Astrocyte of the hippocampus (primary cell): ENCODE measurements around the gene UPF1.
A peak's percentile ranks its signal among the peaks of the same experiment; 100 is the strongest.

Source experiments
- DNase-seq: peaks from one replicate; pipeline ENCODE4 v3.0.0; 2011; ENCODE audit warnings: low read depth, low spot score

UPF1 gene

DNA sequence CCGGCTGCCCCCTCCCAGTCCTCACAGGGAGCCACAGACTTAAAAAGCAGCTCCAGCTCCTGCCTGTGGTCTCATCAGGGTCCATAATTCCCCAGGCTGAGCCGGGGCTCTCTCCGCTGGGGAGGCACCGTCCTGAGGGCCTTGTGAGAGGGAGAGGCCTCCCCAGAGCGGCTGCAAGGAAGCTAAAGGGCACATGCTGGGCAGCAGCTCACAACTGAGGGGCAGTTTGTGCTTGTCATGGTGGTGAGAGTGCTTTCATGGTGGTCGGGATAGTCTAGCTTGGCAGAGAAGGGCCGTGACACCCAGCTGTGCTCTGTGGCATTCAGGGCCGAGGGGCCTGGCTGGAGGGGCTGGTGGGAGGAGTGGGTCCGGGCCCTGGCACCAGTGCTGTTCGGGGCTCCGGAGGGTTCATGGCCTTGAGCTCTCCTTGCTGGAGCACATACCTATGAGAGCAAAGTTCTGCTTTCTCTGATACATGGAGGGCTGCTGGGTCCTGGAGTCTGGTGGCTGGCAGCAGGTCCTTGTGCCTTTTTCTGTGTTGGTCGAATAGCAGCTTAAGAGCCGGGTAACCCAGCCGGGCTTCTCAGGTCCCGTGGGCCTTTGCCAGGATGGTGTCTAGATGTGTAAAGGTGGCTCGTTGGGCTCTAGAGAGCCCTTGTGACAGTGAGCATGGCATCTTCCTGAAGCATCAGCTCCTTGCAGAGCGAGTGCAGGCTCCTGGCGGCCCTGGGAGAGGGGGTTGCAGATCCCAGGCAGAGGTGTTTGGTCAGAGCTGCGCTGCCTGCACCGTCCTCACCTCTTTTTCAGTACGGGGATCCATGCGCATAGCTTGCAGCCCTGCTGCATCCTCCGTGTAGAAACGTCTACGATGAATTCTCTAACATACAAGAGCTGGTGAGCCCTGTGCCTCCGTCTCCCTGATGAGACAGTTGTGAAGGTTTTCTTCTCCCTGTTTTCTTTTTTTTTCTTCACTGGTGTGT, 8.8 kb downstream of the UPF1 start:
- no peak for DNase-seq

DNA sequence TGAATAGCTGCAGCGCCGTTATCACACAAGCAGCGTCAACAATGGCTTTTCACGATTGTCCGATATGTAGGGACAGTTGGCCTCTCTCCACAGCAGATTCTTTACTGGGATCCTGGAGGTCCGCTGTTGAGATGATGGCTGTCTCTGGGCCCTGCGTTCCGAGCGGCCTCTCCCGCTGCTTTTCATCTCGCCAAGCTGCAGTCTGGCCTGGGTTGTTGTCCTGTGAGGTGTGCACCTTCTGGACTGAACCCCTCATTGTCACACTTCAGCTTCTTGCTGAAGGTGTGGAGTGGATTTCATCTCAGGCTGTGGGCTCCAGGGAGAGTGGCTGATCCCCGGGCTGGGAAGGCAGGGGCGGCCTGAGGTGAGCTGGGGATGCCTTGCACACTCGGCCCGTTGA, 9.6 kb downstream of the UPF1 start:
- DNase-seq, result no peak

DNA sequence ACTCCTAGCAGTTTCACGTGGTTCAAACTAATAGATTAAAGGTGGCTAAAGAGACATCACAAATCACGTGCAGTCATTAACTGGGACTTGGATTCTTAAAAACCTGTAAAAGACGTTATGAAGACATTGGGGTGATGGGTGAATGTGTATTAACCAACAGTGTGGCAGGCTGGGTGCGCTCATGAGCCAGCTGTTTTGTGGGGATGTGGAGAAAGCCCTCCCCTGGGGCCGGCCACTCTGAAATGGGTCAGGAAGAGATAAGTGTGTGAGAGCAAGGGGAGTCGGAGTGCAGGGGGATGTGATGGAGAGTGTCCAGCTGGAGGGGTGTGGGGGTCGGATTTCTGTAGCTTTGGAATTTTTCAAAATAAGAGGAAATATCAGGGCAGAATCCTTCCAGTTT, 10.4 kb downstream of the UPF1 start:
- DNase-seq, result no peak

DNA sequence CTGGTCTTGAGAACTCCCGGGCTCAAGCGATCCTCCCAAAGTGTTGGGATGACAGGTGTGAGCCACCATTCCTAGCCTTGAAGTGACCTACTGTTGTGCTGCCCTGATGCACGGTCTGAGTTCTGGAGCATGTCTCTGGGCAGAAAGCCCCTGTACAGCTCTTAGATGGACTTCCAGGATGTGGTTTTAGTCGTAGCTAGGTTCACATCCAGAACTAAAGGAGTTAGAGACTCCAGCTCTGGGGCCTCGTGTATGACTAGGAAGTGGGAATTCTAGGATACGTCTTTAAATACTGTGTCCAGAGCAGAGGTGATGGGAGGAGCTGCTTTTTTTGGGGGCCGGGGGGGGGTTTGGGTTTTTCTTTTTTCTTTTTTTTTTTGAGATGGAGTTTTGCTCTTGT, 12.2 kb downstream of the UPF1 start:
- no peak for DNase-seq

DNA sequence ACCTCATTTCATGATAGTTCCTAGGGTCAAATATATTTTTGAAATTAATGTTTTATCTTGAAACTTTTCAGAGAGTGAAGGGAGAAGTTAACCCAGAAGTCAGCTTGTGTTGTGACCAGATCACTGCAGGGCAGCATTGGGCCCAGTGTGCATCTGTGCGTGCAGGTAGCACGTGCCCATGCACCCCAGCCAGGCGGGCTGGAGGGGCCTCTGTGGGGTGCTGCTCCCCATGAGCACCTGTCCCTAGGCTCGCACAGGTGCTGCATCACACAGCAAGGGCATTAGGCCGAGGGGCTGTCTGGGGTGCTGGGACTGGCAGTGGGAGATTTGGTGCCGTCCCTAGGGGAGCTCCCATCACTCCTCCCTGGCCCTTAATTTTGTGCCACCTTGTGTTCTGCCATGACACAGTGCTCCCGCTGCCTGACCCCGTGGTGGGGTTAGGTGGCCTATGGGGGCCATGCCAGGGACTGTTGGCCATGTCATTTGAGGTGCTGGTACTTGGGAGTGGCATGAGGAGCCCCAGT, 13.1 kb downstream of the UPF1 start:
- no peak for DNase-seq

DNA sequence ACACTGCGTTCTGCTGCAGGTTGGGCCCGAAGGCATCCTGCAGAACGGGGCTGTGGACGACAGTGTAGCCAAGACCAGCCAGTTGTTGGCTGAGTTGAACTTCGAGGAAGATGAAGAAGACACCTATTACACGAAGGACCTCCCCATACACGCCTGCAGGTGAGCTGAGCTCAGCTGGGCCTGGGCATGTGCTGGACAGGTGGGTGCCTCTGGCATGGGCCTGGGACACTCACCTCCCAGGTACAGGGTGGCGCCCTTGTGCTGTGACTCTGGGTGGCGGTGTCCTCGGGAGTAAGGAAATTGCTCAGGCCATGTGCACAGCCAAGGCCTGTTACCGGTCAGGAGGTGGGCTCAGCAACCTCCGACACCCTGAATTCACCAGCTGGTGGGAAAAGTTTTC, 14.2 kb downstream of the UPF1 start:
- DNase-seq, result no peak

DNA sequence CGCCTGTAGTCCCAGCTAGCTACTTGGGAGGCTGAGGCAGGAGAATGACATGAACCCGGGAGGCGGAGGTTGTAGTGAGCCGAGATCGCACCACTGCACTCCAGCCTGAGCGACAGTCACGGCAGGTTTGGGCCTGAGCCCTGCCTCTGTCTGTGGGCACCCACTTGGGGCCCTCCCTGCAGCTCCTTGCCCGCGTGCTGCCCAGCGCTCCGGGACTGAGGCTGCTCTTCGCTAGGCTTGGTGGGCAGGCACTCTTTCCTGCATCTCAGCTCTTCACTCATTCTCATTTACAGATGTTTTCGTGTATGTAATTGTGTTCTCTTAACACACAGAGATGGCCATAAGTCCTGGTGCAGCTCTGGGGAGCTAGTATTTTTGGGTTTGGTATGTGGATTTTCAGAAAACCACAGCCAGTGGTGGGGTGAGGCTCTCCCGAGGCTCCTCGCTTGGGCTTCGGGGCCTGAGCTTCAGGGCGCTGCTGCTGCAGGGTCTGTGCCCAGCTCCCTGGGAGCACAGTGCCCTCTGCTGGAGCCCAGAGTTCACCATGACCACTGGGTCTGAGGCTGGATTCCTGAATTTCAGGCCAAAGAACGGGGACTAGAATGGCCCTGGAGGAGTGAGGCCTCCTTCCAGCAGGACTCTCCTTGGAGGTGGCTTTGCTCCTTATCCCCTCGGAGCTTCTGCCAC, 15.2 kb downstream of the UPF1 start:
- peak; percentile 91 for DNase-seq

DNA sequence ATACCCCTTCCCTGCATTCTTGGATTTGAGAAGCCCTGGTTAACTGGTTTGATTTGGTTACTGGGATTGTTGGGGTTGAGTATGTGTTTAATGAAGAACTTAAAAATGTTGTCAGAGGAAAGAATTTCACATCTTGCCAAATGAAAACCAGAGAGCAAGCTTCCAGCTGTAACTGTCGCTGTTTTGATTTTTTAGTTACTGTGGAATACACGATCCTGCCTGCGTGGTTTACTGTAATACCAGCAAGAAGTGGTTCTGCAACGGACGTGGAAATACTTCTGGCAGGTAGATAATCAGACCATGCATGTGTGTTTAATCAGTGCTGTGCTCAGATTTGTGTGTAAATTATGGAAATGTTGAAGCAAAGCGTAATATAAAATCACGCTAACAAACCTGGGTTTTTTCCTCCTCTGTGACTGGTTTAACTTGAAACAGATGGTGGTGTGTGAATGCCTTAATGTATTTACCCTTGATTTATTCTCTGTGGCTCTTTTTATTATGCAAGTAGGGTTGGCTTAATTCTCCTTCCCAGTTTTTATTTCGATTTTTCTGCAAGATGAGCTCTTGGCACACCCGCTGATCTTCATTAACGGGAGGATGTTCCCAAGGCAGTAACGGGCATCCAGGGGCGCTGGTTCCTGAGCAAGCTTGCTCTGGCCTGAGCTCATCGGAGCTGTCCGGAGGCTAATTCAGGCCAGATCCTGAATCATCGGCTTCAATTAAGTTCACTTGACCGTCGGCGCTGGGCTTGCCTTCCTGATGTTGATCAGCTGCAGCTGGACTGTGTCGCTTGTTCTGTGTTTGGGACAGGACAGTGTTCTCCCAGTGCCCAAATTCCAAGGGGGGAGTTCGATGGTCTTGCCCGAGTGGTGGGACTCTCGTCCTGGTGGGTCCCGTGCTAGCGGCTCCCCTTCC, 16.0 kb downstream of the UPF1 start:
- DNase-seq, result no peak

DNA sequence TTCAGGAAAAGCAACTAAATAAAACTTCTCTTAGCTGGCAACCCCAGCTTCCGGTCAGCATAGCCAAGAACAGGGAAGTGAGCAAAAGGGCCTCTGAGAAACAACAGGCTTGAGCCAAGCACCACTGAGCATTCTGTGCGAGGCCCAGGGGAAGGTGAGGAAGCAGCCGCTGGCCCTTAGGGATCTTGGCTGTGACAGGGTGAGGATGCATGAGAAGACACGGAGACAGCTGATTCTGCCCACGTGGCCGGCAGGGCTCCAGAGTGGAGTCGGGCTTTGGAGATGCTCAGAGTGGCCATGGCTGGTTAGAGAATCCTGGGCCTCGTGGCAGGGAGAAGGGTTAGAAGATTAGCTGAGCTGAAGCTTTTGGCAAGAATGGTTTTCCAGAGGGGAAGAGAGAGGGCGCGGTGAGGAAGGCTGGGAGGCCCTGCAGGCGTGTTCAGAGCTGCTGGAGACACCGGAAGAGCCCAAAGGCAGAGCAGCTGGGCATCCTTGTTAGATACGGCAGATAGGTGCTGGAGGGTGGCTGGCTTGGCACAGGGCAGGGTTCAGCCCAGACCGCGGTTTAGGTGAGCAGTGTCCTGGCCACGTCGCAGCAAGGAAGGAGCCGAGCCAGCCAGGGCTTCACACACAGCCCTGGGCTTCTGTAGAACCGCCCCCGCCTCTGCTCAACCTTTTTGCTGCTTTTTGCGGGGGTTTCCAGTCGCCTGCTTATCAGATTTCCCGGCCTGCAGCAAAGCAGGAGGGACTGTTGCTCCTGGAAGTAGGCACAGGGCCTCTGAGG, 17.3 kb downstream of the UPF1 start:
- no peak for DNase-seq

DNA sequence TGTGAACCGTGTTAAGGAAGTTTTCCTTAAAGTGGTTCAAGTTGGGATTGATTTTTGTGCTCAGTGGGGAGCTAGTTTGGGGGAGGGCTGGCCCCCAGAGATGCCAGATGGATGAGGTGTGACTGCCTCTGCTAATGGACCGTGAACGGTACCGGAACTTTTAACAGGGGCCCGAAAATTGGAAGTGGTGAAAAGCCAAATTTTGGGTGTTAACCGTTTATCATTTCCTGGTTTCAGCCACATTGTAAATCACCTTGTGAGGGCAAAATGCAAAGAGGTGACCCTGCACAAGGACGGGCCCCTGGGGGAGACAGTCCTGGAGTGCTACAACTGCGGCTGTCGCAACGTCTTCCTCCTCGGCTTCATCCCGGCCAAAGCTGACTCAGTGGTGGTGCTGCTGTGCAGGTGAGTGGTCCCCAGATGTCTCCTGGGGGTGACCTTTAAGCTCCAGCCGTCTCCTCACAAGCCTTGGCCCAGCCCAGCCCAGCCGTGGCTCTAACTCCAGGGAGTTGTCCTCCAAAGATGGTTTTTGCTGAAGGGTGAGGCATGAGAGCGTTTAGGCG, 18.2 kb downstream of the UPF1 start:
- DNase-seq, result no peak

DNA sequence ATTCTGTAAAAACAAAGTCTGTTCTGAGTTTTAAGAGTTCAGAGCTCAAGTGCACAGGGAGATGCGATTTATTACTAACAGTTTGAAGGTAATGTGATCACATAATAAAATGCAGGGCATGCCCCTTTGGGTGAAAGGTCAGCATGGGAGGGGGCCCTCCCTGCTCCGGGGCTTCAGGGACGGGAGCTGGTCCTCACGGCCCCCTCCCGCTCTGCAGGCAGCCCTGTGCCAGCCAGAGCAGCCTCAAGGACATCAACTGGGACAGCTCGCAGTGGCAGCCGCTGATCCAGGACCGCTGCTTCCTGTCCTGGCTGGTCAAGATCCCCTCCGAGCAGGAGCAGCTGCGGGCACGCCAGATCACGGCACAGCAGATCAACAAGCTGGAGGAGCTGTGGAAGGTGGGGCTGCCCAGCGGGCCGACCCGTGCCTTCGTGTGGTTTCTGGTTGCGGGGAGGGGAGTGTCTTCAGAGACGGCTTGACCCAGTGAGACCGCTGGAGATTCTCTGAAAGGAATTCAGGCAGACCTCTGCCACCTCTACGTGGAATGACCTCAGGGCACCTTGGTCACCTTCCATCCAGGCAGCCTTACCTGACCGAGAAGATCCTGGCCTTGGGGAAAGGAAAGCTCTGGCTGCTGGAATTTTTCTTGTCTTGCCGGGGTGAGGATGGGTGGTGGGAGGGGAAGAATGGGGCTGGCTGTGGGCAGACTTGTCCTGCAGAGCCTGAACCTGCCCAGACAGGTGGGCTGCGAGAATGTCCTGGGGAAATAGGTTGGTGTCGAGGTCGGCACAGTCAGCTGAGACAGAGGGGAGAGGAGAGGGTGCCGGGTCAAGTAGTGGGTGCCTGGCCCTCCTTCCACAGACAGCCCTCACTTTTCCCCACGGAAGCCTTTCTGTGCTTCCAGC, 19.0 kb downstream of the UPF1 start:
- no peak for DNase-seq

DNA sequence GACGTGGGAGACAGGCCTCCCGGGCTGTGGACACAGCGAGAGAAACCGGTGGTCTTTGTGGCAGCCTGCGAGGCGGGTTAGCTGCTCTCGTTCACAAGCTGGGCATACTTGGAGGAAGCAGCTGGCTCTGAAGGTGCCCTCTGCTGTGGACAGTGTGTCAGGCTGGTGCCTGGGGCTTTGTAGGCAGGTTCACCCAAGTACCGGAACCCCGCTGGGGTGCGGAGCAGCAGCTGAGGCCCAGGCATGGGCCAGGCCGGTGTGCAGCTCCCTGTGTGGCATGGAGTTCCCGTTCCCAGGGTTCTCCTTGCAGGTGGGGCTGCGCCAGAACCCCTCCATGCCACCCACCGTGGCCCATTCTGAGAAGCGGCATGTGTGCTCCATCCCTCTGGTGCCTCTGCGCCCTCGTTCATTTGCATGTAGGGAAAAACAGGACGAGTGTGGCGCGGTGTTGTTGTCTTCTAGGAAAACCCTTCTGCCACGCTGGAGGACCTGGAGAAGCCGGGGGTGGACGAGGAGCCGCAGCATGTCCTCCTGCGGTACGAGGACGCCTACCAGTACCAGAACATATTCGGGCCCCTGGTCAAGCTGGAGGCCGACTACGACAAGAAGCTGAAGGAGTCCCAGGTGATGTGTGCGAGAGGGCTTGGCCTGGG, 20.0 kb downstream of the UPF1 start:
- no peak for DNase-seq

DNA sequence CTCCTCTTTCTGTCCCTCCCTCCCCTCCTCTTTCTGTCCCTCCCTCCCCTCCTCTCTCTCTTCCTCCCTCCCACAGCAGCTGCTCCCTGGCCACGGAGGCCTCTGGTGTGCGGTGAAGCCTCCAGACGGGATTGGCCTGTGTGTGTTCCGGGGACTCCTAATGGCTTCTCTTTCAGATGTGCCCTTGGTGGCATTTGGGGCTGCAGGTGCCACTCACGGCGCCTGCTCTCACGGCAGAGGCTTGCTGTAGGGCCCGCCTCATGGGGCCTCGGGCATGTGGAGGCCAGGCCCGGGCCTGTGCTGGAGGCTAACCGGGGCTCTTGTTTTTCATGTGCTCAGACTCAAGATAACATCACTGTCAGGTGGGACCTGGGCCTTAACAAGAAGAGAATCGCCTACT, 20.9 kb downstream of the UPF1 start:
- DNase-seq, result no peak

DNA sequence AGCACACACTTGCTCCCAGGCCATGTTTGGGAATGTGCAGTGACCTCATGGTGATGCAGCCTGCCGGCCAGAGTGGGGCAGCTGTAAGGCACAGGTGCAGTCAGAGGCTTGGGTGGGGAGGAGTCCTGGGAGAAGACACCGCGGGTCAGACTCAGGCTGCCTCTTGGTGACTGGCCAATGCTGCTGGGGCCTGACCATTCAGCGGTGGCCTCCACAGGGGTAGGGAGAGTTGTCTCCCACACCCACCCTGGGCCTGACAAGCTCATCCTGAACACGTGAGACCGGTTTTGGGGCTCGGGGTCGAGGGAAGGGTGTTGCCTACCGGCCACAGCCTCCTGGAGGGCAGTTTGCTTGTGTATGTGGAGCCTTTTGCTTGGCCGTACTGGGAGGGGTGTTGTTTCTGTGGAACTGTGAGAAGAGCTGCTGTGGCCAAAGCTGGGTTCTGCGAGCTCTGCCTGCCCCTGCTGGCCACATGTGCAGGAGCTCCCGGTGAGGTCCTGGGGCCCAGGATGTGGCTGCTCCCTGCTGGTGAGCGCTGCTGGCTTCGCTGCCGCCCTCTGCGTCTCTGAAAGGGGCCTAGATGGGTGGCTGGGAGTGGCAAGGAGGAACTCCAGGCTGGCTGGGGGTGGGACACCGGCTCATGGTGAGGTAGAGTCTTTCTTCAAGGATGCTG, 22.1 kb downstream of the UPF1 start:
- DNase-seq, result no peak

DNA sequence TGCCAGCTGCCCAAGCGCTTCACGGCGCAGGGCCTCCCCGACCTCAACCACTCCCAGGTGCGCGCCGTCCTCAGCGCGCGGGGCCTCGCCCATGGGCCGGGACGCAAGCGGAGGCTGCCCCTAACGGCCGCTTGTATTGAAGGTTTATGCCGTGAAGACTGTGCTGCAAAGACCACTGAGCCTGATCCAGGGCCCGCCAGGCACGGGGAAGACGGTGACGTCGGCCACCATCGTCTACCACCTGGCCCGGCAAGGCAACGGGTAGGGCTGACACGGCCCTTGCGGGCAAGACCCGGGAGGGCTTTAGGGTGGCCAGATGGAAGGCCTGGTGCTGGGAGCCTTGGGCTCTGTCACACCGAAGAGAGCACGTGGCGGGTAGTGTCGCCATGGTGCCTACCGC, 23.2 kb downstream of the UPF1 start:
- DNase-seq, result no peak

DNA sequence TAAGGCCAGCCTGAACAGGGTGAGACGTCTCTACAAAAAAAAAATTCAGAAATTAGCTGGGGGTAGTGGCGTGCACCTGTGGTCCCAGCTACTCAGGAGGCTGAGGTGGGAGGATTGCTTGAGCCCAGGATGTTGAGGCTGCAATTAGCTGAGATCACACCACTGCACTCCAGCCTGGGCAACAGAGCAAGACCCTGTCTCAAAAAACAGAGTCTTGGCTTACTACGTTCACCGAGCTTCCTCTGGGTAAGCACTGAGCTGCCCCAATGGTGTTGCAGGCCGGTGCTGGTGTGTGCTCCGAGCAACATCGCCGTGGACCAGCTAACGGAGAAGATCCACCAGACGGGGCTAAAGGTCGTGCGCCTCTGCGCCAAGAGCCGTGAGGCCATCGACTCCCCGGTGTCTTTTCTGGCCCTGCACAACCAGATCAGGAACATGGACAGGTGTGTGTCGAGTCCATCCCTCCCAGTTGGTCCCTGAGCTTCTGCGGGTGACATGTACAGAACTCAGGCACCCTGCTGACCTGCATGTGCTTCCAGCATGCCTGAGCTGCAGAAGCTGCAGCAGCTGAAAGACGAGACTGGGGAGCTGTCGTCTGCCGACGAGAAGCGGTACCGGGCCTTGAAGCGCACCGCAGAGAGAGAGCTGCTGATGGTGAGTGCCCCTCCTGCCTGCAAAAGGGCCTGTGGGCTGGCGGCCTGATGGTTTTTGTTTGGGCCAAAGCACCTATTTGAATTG, 24.1 kb downstream of the UPF1 start:
- no peak for DNase-seq

DNA sequence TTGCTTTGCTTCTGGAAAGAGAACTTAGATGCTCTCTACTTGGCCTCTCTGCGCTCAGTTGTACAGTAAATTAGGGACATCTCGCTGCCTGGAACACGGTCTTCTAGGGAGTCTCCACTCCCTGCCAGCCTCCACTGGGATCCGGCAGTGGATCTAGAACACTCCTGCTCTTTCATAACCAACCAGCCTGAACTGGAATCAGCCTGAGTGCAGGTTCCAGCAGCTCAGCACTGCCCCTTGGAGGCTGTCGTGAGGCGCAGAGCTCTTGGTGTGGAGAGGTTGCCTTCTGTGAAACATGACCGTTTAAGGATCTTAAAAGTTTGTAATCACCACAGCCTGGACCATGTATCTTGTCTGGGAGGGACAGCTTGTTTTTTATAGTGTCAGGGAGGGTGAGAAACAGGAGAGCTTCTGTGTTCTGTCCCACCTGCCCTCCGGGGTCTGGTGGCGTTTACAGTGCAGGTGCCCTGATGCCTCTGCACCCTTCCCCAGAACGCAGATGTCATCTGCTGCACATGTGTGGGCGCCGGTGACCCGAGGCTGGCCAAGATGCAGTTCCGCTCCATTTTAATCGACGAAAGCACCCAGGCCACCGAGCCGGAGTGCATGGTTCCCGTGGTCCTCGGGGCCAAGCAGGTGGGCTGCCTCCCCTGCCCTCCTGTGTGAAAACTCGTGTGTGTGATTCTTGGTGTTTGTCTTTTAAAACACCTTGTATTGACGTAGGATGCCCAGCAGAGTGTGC, 24.8 kb downstream of the UPF1 start:
- peak; percentile 46 for DNase-seq
